Endothelial cell of hepatic sinusoid (primary cell): ENCODE data around the gene MRPS18A.
"Not testable (repeated sequence)": the region's sequence is repeated elsewhere in the genome, so short reads cannot be mapped to it uniquely, and the experiment has no call there.

ENCODE experiments used
- in situ Hi-C: cut with HindIII; loops from 2 replicates; pipeline ENCODE4 v1.10.0; 2017; ENCODE audit warnings: low sequenced_read_pairs

Gene MRPS18A

DNA sequence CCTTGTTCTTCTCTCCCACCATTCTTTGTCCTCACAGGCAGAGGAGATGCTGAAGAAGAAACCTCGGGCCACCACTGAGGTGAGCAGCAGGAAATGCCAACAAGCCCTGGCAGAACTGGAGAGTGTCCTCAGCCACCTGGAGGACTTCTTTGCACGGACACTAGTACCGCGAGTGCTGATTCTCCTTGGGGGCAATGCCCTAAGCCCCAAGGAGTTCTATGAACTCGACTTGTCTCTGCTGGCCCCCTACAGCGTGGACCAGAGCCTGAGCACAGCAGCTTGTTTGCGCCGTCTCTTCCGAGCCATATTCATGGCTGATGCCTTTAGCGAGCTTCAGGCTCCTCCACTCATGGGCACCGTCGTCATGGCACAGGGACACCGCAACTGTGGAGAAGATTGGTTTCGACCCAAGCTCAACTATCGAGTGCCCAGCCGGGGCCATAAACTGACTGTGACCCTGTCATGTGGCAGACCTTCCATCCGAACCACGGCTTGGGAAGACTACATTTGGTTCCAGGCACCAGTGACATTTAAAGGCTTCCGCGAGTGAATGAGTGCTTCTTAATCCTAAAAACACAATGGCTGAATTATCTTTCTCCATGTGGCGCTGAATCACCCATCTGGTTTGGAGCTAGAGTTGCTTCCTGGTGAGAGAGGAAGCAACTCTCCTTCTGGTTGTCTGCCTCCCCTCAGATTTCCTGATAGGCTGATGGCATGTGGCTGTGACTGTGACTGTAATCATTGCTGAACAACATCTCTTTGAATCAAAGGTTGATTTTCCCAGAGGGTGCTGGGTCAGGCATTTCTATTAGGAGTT, 47.4 kb downstream of the MRPS18A start:
- in situ Hi-C loops, result no loop called here

DNA sequence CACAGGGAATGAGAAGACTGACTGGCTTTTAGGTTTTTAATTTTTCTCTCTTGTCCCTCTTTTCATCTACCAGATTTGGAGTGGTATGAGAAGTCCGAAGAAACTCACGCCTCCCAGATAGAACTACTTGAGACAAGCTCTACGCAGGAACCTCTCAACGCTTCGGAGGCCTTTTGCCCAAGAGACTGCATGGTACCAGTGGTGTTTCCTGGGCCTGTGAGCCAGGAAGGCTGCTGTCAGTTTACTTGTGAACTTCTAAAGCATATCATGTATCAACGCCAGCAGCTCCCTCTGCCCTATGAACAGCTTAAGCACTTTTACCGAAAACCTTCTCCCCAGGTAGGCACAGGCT, 51.3 kb downstream of the MRPS18A start:
- in situ Hi-C loops, result no loop called here

DNA sequence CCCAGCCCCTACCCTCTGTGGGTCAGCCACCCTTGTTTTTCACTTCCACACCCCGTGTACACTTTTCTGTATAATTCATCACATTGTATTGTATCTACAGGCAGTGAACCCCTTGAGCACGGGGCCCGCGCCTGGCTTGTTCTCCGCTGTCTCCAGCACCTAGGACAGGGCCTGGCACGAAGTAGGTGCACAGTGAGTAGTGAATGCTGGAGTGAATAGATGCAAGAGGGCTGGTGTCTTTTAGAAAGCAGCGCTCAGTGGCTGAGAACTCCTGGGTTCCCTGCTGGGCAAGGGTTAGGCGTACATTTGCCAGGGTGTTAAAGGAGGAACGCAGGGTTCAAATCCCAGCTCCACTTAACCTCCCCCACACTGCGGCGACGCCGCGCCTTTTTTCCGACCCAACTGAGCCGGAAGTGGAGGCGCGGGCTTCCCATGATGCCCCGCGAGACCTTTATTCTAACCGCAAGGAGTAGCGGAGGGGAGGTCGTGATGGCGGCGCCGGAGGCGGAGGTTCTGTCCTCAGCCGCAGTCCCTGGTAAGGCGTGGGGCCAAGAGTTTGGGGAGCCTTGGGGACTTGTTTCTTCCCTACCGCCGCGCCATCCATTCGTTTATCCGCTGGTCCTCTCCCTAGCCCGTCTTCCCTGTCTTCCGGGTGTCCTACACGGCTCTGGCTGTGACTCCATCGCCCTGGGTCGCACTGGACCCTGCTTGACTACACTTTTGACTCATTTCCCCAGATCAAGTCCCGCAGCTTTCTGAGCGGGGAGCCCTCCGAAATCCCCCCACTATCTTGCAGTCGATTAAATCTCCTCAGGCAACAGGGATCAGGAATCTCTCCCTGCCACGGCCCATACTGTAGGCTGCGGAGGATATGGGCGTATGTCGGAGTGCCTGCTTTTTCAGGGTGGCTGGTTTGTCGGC, 51.9 kb downstream of the MRPS18A start, which contains the start of gene MAD2L1BP:
MAD2L1BP (plus strand) TSS at position 454 of the 921 bp plus-strand sequence; CDS start at position 490, 36 bp downstream.
- in situ Hi-C loops, result no loop called here

DNA sequence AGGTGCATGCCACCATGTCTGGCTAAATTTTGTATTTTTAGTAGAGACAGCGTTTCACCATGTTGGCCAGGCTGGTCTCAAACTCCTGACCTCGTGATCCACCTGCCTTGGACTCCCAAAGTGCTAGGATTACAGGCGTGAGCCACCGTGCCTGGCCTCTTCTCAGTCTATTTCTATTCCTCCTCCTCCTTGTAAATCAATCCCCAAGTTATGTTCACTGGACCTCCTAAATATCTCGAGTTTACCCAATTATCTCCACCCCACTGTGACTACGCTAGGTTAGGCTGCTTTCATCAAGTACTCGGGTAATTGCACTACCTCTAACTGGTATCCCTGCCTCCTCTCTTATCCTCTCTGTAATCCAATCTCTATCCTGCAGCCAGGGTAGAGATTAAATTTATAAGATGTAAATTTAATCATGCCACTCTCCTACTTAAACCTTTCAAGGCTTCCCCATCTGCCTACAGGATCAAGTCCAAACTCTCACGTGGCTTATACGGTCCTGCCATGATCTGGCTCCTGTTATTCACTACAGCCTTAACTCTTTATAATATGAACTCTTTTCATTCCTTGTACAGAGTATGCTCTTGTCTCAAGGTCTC, 52.8 kb downstream of the MRPS18A start:
- in situ Hi-C loops, result no loop called here

DNA sequence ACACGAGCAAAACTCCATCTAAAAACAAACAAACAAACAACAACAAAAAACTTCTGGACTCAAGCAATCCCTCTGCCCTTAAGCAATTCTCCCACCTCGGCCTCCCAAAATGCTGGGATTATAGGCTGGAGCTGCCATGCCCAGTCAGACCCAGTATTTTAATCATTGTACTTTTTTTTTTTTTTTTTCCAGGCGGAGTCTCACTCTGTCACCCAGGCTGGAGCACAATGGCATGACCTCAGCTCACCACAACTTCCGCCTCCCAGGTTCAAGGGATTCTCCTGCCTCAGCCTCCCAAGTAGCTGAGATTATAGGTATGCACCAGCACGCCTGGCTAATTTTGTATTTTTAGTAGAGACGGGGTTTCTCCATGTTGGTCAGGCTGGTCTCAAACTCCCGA, 54.6 kb downstream of the MRPS18A start:
- in situ Hi-C loops, result not testable (repeated sequence)

DNA sequence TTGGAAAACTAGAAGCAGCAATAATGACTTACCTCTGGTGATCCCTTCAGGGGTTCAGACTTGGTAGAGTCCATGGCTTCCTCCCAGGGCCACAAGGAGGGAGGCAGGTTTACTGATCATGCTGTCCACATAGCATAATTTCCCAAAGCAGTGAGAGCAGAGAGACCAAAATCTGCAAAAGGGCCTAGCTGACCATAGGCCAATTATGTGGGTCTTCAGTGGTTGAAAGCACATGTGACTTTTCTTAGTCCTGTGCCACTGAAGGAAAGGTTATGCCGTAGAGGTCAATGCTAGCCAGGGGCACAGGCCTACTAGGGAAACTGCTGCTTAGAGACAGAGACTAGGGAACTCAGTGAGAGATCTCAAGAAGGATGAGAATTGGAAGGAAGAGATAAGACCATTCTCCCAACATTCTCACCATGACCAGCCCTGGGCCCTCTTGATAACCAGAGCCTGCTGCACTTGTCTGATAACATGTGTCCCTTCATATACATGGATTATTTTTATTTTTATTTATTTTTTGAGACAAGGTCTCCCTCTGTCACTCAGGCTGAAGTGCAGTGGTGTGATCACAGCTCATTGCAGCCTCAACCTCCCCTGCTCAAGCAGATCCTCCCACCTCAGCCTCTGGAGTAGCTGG, 56.5 kb downstream of the MRPS18A start:
- in situ Hi-C loops, result no loop called here

DNA sequence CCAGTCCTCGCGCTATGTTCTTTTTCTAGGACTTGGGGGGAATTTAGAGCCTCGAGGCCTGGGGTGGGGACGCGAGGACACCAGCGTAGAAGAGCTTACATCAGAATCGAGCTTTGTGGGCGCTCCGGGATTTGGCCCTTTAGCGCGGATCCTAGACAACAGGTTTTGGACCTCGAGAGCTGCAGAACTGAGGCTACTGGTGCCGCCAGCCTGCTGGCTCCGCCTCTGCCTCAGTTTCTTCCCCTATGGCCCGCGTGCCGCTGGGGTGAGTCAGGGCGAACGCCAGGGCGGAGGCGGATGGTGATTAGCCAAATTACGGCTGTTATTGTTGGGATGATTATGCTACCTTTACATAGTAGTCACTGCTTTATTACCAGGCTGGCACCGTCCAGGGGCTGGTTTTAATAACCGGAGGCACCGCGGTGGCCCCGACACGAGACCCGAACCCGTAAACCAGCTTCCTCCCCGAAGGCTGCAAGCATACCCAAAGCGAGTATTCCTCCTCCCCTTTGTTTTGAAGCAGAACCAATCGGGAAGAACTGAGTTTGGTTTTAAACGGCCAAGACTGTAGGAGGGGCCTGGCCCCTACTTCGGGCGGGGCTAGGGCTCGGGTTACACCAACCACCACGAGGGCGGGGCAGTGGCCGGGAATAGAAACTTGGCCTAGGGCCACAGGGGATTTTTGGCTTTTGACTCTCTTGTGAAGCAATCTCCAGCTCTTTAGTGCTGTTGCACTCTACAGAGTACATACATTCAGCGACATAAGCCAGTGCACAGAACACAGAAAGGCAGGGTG, 57.9 kb downstream of the MRPS18A start:
- in situ Hi-C loops, result no loop called here

DNA sequence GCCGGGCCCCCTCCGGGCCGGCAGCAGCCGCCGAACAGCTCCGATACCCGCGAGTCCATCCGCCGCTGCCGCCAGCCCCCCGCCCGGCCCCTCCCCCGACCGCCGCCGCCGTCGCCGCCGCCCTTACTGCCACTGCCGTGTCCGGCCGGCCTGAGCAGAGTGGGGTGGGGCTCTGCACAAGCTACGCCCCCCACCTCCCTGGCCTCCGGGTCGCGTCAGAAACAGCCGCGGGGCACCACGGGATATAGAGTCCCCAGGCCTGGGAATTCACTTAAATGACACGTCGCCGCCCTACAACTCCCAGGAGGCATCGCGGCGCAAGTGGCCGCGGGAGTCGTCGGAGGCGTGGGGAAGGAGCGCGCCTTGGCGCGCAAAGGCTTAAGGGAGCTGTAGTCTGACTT, 58.5 kb downstream of the MRPS18A start, which contains the start of gene GTPBP2:
GTPBP2 (minus strand) TSS at position 161 of the 401 bp plus-strand sequence; CDS start at position 59, 102 bp downstream.
- in situ Hi-C loops, result no loop called here

DNA sequence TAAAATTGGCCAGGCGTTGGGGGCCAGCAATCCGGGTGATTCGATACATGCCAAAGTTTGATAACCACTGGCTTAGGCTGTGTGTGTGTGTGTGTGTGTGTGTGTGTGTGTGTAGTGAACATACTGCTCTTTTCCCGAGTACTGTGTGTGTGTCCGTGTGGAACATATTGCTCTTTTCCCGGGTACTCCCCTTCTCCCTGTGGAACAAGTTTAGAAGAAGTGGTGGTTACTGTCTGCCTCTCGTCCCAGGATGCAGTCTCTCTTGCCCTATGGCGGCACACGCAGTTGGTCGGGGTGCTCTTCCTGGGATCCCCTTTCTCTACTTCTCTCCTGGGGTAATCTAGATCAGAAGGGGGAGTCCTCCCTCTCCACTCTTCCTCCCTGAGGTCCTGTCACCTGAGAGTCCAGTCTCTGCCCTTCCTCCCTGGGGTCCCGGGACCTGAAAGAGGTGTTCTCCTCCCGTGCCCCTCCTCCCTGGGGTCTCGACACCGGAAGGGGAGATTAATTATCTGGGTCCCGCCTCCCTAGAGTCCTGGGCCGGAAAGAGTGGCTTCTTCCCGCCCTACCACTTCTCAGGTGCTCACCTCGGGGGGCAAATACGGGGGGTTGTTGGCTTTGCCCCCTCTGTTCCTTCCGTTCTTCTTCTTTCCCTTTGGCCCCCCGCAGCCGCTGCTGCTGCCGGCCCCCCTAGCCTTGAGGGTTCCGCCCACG, 59.0 kb downstream of the MRPS18A start:
- in situ Hi-C loops, result no loop called here

DNA sequence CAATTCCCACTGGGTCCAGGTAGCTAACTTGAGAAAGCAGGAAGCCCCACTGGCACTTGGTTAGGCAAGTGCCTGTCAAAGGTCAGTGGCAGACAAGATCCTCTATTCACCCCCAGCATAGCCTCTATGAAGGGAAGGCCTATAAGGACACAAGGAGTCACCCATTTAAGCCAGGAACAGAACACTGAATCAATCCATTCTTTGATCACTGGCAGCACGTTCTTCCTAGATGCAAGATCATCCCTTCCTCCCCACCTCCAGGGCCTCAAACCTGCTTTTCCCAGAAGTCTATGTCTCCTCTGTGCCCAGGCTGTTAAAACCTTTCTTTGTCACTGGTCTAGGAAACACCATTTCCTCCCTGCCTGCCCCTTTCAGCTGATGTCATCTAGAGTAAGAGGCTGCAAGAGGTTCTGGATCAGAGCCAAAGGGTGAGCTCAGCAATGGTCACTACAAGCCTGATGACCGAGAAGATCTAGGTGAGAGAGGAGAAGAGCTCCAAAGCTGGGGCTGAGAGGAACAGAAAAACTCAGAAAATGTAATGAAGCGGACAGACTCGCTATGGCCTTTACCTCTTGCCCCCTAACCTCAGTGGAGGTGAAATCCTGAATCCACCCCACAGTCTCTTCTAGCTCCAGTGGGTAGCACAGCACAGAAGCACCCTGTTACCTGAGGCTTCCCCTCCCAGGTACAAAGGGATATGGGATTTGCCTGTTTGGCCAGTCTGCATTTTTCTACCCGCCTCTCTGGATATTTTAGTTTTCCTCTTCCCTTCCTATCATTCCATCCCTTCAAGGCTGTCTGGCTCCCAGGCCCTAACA, 60.4 kb downstream of the MRPS18A start:
- in situ Hi-C loops, result no loop called here

DNA sequence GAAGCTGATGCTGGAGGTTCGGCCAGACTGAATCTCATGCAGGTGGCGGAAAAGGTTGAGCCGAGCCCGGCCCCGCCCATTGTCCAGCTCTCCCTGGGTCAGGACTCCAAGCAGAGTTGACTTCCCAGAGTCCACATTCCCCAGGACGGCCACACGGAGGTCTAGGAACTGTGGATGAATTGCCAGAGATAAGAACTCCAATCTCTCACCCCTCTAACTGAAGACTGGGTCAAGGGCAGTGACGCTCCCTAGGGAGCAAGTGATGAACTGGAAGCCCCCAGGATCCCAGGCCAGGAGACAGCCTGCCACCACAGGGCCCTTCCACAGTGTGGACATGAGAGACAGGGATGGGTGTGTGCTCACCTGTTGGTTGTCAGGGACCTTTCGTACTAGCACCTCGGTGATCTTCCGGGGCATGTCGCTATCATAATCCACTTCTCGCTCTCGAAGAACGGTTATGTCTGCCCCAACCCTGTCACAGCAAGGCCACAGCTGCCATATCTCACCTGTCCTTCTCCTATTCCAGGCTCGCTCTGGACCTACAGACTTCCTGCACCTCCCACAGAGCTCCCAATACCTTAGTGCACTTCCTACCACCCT, 62.1 kb downstream of the MRPS18A start:
- in situ Hi-C loops, result no loop called here

DNA sequence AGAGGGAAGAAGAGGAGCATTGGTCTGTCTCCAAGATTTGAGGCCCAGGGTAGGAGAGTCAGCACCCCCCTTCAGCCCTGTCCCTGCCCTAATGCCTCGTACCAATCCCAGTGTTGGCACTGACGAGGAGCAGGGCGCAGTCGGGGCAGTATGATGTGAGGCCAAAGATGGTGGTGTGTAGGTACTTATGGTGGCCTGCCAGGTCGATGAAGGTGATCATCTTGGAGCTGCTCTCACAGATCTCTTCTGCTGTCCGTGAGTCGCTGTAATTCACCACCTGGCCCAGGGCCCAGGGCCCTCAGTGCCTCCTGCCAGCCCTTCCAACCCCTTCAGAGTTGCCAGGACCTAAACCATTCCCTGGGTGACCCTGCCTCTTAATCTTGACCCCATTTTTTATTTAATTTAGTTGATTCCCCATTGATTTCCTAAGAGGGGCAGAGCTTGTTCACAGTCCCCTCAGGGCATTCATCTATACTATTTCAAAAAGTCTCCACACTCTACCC, 62.8 kb downstream of the MRPS18A start:
- in situ Hi-C loops, result no loop called here

DNA sequence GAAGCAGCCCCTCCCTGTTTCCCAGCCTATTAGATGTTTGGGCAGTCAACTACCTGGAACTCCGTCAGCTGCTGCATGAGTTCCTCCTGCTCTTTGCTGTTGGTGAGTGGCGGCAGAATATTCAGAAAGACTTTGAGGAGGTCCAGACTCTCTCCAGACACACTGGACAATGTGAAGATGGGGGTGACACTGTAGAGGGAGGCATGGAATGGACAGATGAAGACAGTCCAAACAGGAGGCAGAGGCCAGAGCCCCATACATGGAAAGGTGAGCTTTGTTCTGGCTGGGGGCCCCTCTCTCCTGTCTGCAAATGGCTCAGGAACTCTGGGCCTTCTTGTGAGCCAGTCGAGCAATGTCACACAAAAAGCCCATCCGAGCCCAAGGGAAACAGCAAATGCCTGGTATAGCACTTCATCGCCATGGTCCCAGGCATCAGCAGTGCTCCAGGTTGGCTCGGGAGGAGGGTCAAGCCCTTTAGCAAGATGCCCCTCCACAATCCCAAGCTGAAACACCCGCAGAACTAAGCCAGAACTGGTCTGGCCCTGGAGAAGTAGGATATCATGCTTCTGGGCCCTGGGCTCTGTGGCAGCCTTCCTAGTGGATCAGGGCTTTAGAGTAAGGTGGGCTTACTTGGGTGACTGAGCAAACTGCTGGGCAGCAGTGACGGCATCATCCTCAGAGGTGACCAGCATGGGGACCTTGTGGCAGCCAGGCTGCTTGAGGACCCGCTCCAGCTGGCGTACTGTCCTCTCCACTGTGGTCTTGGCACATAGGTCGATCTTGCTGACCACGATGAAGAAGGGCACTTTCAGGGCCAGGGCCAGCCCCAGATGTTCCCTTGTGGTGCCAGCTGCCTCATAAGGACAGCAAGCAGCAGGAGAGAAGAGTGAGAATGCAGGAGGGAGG, 63.5 kb downstream of the MRPS18A start:
- in situ Hi-C loops, result no loop called here

DNA sequence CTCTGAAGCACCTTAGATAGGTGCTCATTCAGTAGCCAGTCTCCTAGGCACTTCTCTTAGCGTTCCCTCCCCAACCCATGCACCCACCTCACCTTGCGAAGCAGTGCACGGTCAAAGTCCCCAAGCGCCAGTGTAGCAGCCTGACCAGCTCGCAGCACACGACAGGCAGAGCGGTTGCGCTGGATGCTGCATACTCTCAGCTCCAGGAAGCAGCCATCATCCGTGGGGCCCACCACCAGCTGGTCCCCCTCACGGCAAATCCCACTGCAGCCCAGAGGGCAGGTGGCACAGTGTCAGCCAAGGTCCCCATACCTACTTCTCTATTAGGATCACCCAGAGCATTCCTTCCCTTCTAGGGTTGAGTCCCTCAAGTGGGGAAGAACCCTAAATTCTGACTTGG, 65.0 kb downstream of the MRPS18A start:
- in situ Hi-C loops, result no loop called here

DNA sequence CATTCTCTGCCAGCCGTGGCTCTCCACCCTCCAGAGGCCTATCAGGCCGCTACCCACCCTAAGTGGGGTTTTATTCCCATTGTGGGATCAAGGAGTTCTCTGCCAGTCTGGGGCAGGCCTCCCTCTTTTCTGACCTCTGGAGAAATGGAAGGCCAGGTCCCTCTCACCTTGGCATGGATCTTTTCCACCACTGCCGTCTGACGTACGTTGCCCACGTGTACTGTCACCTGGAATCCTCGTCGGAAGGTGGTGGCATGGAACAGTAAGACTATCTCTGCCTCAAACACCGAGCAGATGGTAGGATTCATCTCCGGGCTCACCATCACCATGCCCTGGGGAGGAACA, 65.8 kb downstream of the MRPS18A start:
- in situ Hi-C loops, result no loop called here
